ENCODE results near the gene PIGC. TPM values are rescaled to one million over a fixed set of nuclear protein-coding genes. Genes with fewer than 3 reads are reported as not detected.

PIGC gene
- total RNA-seq, 1 donor from 2014 or later: 19.1 TPM

DNA sequence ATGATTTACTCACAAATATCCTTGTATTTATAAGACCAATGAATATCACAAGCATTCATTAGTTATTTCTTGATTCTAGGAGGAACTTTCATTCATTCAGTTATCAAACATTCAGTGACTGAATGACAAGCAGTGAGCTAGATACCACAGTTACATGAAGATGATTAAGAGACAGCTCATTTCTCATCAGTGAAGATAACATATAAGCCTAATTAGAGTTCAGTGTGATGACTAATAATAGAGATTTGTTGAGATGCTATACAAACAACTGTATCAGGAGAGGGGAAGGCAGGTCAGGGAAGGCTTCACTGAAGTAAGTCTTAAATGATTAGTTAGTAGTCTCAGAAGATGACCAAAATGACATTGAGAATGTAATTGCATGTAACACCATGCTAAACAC is 38.0 kb downstream of the PIGC start:
- intact Hi-C loops (cut with DNase I): no loop called here
- DNase-seq (ENCODE audit: low spot score): no peak
- no peak for ATAC-seq

- DNase-seq (ENCODE audit: low spot score): no peak
- intact Hi-C loops (cut with DNase I): no loop called here
- no peak for ATAC-seq
Measured at GRCh38 chr1:172404121-172404520, 39.7 kb downstream of the PIGC start.

GRCh38 chr1:172402878-172403569 is 40.8 kb downstream of the PIGC start:
- DNase-seq (ENCODE audit: low spot score): no peak
- ATAC-seq: no peak
- intact Hi-C loops (cut with DNase I): no loop called here

- ATAC-seq (no peak), DNase-seq (ENCODE audit: low spot score) (no peak)
- intact Hi-C loops (cut with DNase I): no loop called here
Measured at GRCh38 chr1:172401892-172402291, 42.0 kb downstream of the PIGC start.

DNA sequence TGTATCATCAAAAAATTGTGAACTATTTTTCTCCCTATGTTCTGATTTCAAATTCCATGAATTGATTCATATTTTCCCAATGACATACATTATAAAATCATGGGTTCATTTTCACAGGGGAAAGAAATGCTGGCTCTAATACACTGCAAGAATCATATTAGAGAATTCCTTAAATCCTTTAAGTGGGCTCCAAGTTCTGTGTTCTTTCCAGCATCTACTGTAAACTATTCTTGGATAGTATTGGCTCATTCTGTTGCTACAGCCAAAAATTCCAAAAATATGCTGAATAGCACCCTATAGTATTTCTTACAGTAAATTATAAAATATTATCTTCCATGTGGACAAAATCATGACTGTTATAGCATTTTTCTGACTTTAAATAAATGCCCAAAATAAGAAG is 42.4 kb downstream of the PIGC start:
- DNase-seq (ENCODE audit: low spot score) (no peak), ATAC-seq (no peak)
- intact Hi-C loops (cut with DNase I): no loop called here

- DNase-seq (ENCODE audit: low spot score) (no peak), ATAC-seq (no peak)
- intact Hi-C loops (cut with DNase I): no loop called here
Measured at GRCh38 chr1:172400722-172401105, 43.2 kb downstream of the PIGC start.

GRCh38 chr1:172399756-172400721 is 43.8 kb downstream of the PIGC start:
- intact Hi-C loops (cut with DNase I): no loop called here
- ATAC-seq: peak; percentile 29
- DNase-seq (ENCODE audit: low spot score): no peak

GRCh38 chr1:172398970-172399755 is 44.7 kb downstream of the PIGC start:
- DNase-seq (ENCODE audit: low spot score) (peak; percentile 72), ATAC-seq (peak; percentile 96)
- intact Hi-C loops (cut with DNase I): no loop called here

DNA sequence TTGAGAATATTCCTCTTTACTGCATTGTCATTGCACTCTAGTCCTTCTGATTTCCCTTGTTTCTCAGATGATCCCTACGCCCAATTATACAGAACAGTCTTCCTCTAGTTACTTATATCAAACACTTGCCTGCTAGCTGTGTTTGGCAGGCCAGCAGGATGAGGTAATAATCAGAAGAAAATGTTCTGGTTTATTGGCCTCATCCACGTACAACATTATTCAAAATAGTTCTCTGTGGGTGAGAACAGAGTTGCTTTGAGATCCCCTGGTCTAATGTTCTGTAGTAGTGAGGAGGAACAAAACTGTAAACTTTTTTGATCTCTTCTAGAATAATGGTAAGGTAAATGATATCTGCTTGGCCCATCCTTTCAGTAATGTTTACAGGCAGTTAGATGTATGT is 45.7 kb downstream of the PIGC start:
- ATAC-seq (peak; percentile 27), DNase-seq (ENCODE audit: low spot score) (no peak)
- intact Hi-C loops (cut with DNase I): no loop called here

DNA sequence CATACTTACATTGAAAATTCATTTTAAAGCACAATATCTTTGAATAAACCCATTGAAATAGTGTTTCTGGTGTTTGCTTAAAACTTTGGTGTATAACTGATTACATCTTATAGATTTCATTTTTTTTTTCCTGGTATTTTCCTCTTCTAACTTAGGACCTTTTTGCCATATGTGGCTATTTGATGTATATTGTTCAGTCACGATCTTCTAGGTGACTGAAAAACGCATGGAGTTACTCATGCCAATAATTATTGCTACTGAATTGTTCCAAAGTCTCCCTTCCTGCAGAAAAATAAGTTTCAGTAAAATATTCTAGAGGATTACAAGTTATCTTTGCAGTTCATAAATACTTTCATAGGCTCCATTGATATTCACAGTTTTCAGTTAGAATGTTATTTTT is 46.2 kb downstream of the PIGC start:
- ATAC-seq: no peak
- intact Hi-C loops (cut with DNase I): no loop called here
- no peak for DNase-seq (ENCODE audit: low spot score)

DNA sequence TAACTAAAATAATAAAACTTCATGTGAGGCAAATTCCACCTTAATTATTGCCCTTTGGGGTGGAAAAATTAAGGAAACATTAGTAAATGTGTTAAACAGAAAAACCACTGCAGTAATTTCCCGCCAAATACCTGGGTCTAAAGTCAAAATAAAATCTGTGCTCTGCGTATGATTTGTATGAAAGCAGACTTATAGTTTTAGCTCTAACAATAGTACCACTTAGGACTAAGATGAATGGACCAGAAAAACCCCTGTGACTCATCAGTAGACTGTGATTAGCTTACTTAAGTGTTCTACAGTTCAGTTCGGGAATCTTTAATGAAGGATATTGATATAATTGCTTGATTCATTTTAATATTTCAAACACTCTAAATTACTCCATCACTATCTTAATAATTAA is 46.6 kb downstream of the PIGC start:
- DNase-seq (ENCODE audit: low spot score) (no peak), ATAC-seq (no peak)
- intact Hi-C loops (cut with DNase I): no loop called here

DNA sequence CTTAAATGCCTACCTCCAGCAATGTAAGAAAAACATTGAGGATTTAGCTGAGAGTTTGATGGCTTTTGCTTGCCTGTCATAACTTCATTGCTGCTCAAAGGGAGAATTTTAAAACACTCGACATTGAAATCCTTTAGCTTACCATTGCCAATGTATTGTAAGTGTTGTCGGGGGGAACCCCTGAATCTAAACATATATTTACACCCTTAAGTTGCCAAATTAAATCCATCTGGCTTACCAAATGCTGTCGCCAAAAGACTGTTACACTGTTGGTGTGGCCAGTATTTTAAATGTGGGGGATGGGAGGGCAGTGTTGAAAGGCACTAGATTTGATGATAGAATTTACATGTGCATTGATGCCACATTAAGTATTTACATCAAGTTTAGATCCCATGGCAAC is 48.3 kb downstream of the PIGC start:
- DNase-seq (ENCODE audit: low spot score) (no peak), ATAC-seq (no peak)
- intact Hi-C loops (cut with DNase I): no loop called here

DNA sequence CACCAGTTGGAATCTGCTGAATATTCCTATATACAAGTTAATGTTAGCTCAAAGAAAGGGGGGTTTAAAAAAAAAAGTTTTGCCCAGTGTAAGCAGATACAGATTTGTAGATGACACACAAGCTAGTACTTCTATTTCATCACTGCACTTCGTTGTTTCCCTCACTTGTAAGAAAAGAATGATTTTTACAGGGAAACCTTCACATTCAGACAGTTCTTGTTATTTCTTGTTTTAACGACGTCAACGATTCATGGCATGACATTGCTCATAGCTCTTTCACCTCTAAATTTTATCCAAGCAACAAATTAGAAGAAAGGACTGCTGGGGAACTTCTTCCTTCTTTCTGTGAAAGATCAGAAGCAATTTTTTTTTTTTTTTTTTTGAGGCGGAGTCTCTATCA is 49.1 kb downstream of the PIGC start:
- DNase-seq (ENCODE audit: low spot score) (no peak), ATAC-seq (no peak)
- intact Hi-C loops (cut with DNase I): no loop called here

DNA sequence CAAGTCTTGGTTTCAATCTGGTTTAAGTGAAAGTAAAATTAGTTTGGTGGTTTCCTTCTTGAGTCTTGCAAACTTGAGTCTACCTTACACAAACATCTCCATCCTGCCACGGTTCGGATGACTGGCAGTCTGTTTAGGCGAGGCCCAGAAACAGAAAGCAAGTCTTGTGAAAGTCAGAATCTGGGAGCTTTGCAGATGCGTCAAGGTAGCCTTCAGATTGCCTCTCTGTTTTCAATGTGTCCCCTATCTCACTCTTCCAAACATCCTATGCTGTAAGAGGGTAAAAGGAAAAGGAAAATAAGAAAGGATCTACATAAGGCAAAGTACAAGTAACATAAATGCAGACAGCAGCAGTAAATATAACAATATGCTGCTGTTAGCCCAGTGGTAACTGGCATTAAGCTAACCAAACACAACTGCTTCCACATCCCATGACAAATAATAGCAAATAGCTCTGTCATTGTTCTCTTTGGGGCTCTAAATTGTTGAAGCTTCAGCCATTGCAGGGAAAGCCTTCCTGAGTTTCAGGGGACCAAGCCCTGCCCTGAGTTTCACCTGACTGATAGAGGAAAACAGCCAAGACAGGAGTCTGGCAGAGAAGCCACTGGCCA is 49.6 kb downstream of the PIGC start:
- ATAC-seq (no peak), DNase-seq (ENCODE audit: low spot score) (no peak)
- intact Hi-C loops (cut with DNase I): no loop called here

DNA sequence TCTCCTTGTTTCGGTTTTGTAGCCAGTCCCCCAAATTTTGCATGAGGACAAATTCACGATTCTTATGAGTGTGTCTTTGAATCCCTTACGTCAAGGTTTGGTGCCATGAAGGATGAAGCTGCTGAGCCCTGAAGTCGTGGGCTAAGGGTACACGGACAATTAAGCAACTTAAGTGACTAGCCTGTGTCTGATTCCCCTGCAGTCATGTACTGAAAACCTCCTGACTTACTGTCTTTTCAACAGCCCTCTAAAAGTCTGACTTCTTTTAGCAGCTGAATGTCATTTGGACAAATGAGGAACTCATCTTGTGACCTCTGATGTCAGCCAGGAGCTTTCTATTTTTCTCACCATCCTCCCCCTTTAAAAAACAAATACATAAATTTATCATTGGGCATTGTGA is 50.5 kb downstream of the PIGC start:
- ATAC-seq: peak; percentile 39
- DNase-seq (ENCODE audit: low spot score): no peak
- intact Hi-C loops (cut with DNase I): no loop called here

DNA sequence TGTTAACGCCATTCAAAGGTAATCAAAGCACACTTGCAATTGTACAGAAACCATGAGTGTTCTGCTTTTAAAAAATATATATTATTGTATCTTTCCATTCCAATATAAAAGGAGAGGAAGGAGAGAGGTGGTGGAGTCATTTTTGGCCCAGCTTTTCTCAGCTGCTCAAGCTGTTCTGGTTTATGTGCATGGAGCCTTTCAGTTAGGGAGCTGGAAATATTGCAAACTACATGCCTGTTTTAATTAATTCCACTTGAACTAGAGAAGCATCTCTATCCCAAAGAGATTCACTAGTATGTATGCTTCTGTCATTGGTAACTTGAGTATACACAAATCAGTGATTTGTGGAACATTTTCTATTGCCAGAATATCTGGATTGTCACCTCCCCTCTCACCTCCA is 51.9 kb downstream of the PIGC start:
- ATAC-seq: no peak
- DNase-seq (ENCODE audit: low spot score): no peak
- intact Hi-C loops (cut with DNase I): no loop called here

All from sciatic nerve (tissue), 2 donors.